Stimulated activated CD4-positive, alpha-beta T cell treated with anti-CD3 and anti-CD28 coated beads, Interleukin-12 subunit alpha, Interleukin-12 subunit beta, amount 100 ng/mL, for 4 hours (primary cell): ENCODE measurements around the gene CCL23.
"Not testable (repeated sequence)": the region's sequence is repeated elsewhere in the genome, so short reads cannot be mapped to it uniquely, and the experiment has no call there.

ENCODE experiments used
- DNase-seq: peaks from one replicate; pipeline ENCODE4 v3.0.0-alpha.2; 2020

CCL23 gene

GRCh38 chr17:36001862-36002603 lies 15.7 kb downstream of the CCL23 start:
- DNase-seq: no peak

- DNase-seq: no peak
These were observed 16.5 kb downstream of the CCL23 start, which contains the start of gene CCL15 for GRCh38 chr17:36001110-36001771. Gene CCL15, minus strand, starts transcription at chr17:36001553. Its CDS starts 61 bp downstream, at chr17:36001492.

GRCh38 chr17:36000732-36001109 lies 17.1 kb downstream of the CCL23 start:
- DNase-seq: no peak

GRCh38 chr17:35998756-35999155 lies 19.0 kb downstream of the CCL23 start:
- no peak for DNase-seq

GRCh38 chr17:35998018-35998545 lies 19.7 kb downstream of the CCL23 start:
- no peak for DNase-seq

- DNase-seq: not testable (repeated sequence)
These were observed 22.4 kb downstream of the CCL23 start for GRCh38 chr17:35995346-35995745.

- no peak for DNase-seq
These were observed 26.7 kb downstream of the CCL23 start for GRCh38 chr17:35991075-35991474.

GRCh38 chr17:35988164-35988563 lies 29.6 kb downstream of the CCL23 start:
- DNase-seq: no peak

GRCh38 chr17:35986643-35987042 lies 31.1 kb downstream of the CCL23 start, which contains the start of gene CCL14:
Gene CCL14, minus strand, starts transcription at chr17:35986729. Its CDS starts 80 bp downstream, at chr17:35986649.
- no peak for DNase-seq

- DNase-seq: no peak
These were observed 33.6 kb downstream of the CCL23 start for GRCh38 chr17:35984140-35984539.

GRCh38 chr17:35982409-35983191 lies 35.2 kb downstream of the CCL23 start:
- no peak for DNase-seq

- no peak for DNase-seq
These were observed 35.9 kb downstream of the CCL23 start for GRCh38 chr17:35981908-35982330.

GRCh38 chr17:35981246-35981645 lies 36.5 kb downstream of the CCL23 start, which contains the start of gene CCL16:
Gene CCL16, minus strand, starts transcription at chr17:35981497. Its CDS starts 77 bp downstream, at chr17:35981420.
- DNase-seq: no peak

GRCh38 chr17:35978346-35978745 lies 39.4 kb downstream of the CCL23 start:
- DNase-seq: no peak

GRCh38 chr17:35977509-35977908 lies 40.3 kb downstream of the CCL23 start:
- no peak for DNase-seq

- no peak for DNase-seq
These were observed 44.2 kb downstream of the CCL23 start for GRCh38 chr17:35973333-35974260.

- DNase-seq: no peak
These were observed 44.8 kb downstream of the CCL23 start for GRCh38 chr17:35972945-35973332.

GRCh38 chr17:35972535-35972934 lies 45.2 kb downstream of the CCL23 start:
- DNase-seq: no peak

- no peak for DNase-seq
These were observed 45.7 kb downstream of the CCL23 start for GRCh38 chr17:35972066-35972465.

- peak; percentile 61 for DNase-seq
These were observed 48.0 kb downstream of the CCL23 start for GRCh38 chr17:35969558-35970380.

GRCh38 chr17:35968520-35969054 lies 49.2 kb downstream of the CCL23 start:
- DNase-seq: no peak
